Adrenal gland (tissue), 12 donors: ENCODE results near the gene STAU1. TPM values are rescaled to one million over a fixed set of nuclear protein-coding genes. Genes with fewer than 3 reads are reported as not detected.
"Not testable (repeated sequence)": the region's sequence is repeated elsewhere in the genome, so short reads cannot be mapped to it uniquely, and the experiment has no call there.

Experiments
- DNase-seq, 7 donors: peaks; one replicate each; pipeline ENCODE4 v3.0.0-alpha.2; 2019 to 2020
- H3K27ac ChIP-seq, 5 donors: fragments of 200-600 bp; sonication (generic) in 4 of 5; 1 replicate in 3 of 5; 2 replicates in 2 of 5; pipeline versions ENCODE4 v1.5.1 to v1.8.0; 2016 to 2020; ENCODE audit warnings: mild to moderate bottlenecking in 1 of 5
- H3K27me3 ChIP-seq: fragments of 200-600 bp; 2 replicates; pipeline ENCODE4 v1.8.0; 2021
- H3K36me3 ChIP-seq, 2 donors: fragments of 200-600 bp; replicated peaks in 1 of 2; 1 replicate in 1 of 2; 2 replicates in 1 of 2; pipeline versions ENCODE4 v1.5.1 to v1.8.0; 2018 to 2022
- H3K4me1 ChIP-seq, 2 donors: fragments of 200-600 bp; replicated peaks in 1 of 2; 1 replicate in 1 of 2; 2 replicates in 1 of 2; pipeline versions ENCODE4 v1.5.1 to v1.8.0; 2018 to 2021
- H3K4me3 ChIP-seq, 4 donors: fragments of 200-600 bp; sonication (generic) in 3 of 4; one replicate each; pipeline ENCODE4 v1.5.1; 2016 to 2018
- H3K9me3 ChIP-seq, 3 donors: fragments of 200-600 bp; sonication (generic) in 1 of 3; replicated peaks in 1 of 3; 1 replicate in 2 of 3; 2 replicates in 1 of 3; pipeline versions ENCODE4 v1.5.1 to v1.8.0; 2016 to 2021
- CTCF ChIP-seq, 6 experiments: fragments of 450-650 bp in 4 of 6; fragments of 200-600 bp in 2 of 6; sonication (generic) in 1 of 6; IDR thresholded peaks; 1 replicate in 5 of 6; 2 replicates in 1 of 6; pipeline versions ENCODE4 v1.5.1 to v1.8.0; 2016 to 2021; ENCODE audit warnings: antibody characterized with exemption in 6 of 6, mild to moderate bottlenecking in 2 of 6, moderate library complexity in 1 of 6
- POLR2A ChIP-seq, 2 donors: fragments of 450-650 bp; IDR thresholded peaks; one replicate each; pipeline ENCODE4 v1.6.1; 2017; ENCODE audit warnings: antibody characterized with exemption in 2 of 2, mild to moderate bottlenecking in 2 of 2, moderate library complexity in 1 of 2
- WGBS, 4 donors: extraction: QIAGEN DNeasy Blood & Tissue Kit in 2 of 4; methylation state at CpG; one replicate each; pipeline versions ENCODE4 v1.1.5 to v1.1.7; 2013 to 2017; 5-methylcytosine and 5-hydroxymethylcytosine counted together
- intact Hi-C, 2 donors: fragments of 100-400 bp; cut with DNase I; formaldehyde crosslinking; loops; one replicate each; pipeline versions ENCODE4 v1.14.1 to v1.15.0; 2022 to 2023
- polyA plus RNA-seq, 3 donors: library from polyadenylated mRNA; stranded (reverse); fragments of 200-250 nt in 2 of 3; fragments of 350-450 nt in 1 of 3; fragmentation: Illumina TruSeq in 1 of 3; extraction: RNeasy Lipid Tissue Mini Kit (QIAGEN cat#74804) in 1 of 3; gene quantifications; one replicate each; pipeline ENCODE4 v1.2.3, GENCODE V29; 2013 to 2014
- total RNA-seq, 9 donors: library from RNA; depleted of rRNA in 4 of 9; stranded (reverse); fragments of >200 nt in 4 of 9; fragments of 120-200 nt in 1 of 9; fragmentation: NEBNext Ultra II Directional in 1 of 9; extraction: Animal tissue kit (Norgen Biotek cat#: 25700) in 1 of 9; gene quantifications; one replicate each; pipeline versions ENCODE4 v1.1.0 to v1.2.4, GENCODE V29; 2013 to 2023
- donor health status: healthy with polysubstance abuse.
- donor health status: Bipolar disorder and iron deficiency.
- donor health status: DM: yes; HTN: yes; CAD: no.
- donor health status: DM: no; HTN: no; CAD: no.
- donor health status: DM: no; HTN: no; CAD: no.
- donor health status: DM: yes; HTN: yes; CAD: no.

STAU1 gene
- total and polyA plus RNA-seq, 12 donors: 23.2 to 123 (median 79.6) TPM

GRCh38 chr20:49140834-49141233 is 47.3 kb downstream of the STAU1 start:
- H3K4me3 ChIP-seq: no peak overlapping the region
- 55 to 68% (median 64%) methylated on average over 2 of the region's 2 CpGs for WGBS, 4 donors
- H3K27me3 ChIP-seq: no peaks in the 10 kb centered on the region
- no peak for TF ChIP-seq CTCF (IDR thresholded peaks at IDR 0.05)
- TF ChIP-seq POLR2A (IDR thresholded peaks at IDR 0.05): no peak
- peaks cover 0 to 8% of the 10 kb centered on the region in 2 donors for H3K36me3 ChIP-seq
- no peak for DNase-seq
- no peaks in the 10 kb centered on the region for H3K9me3 ChIP-seq
- H3K27ac ChIP-seq: no peak overlapping the region
- H3K4me1 ChIP-seq: peaks cover 0 to 15% of the 10 kb centered on the region in 2 donors
- intact Hi-C loops: no loop called here

- Histone ChIP-seq H3K4me3 (no peak overlapping the region), H3K27me3 (no peaks in the 10 kb centered on the region), H3K36me3 (peaks cover 0 to 10% of the 10 kb centered on the region in 2 donors), H3K27ac (no peak overlapping the region), H3K4me1 (peaks cover 0 to 15% of the 10 kb centered on the region in 2 donors), H3K9me3 (no peaks in the 10 kb centered on the region)
- WGBS, 4 donors: 56 to 66% (median 63%) methylated on average over 2 of the region's 2 CpGs
- DNase-seq: no peak
- no peak for TF ChIP-seq CTCF (IDR thresholded peaks at IDR 0.05)
- no peak for TF ChIP-seq POLR2A (IDR thresholded peaks at IDR 0.05)
- intact Hi-C loops: no loop called here
Measured at GRCh38 chr20:49140411-49140810, 47.7 kb downstream of the STAU1 start.

- H3K27ac ChIP-seq: no peak overlapping the region
- H3K4me3 ChIP-seq: no peak overlapping the region
- peaks cover 0 to 15% of the 10 kb centered on the region in 2 donors for H3K4me1 ChIP-seq
- H3K27me3 ChIP-seq: no peaks in the 10 kb centered on the region
- TF ChIP-seq POLR2A (IDR thresholded peaks at IDR 0.05) (no peak), CTCF (IDR thresholded peaks at IDR 0.05) (no peak)
- no peak for DNase-seq
- peaks cover 0 to 16% of the 10 kb centered on the region in 2 donors for H3K36me3 ChIP-seq
- no peaks in the 10 kb centered on the region for H3K9me3 ChIP-seq
- intact Hi-C loops: no loop called here
Measured at GRCh38 chr20:49138431-49138830, 49.7 kb downstream of the STAU1 start.

- DNase-seq: no peak
- peaks cover 0 to 22% of the 10 kb centered on the region in 2 donors for H3K36me3 ChIP-seq
- H3K9me3 ChIP-seq: no peaks in the 10 kb centered on the region
- intact Hi-C loops: no loop called here
- H3K27me3 ChIP-seq: no peaks in the 10 kb centered on the region
- TF ChIP-seq POLR2A (IDR thresholded peaks at IDR 0.05) (no peak), CTCF (IDR thresholded peaks at IDR 0.05) (no peak)
- peaks cover 0 to 15% of the 10 kb centered on the region in 2 donors for H3K4me1 ChIP-seq
- 89 to 92% (median 90%) methylated on average over 15 of the region's 15 CpGs for WGBS, 4 donors
- no peak overlapping the region for H3K27ac ChIP-seq
- H3K4me3 ChIP-seq: no peak overlapping the region
Measured at GRCh38 chr20:49136817-49137571, 51.1 kb downstream of the STAU1 start.

GRCh38 chr20:49134797-49135196 is 53.3 kb downstream of the STAU1 start:
- not testable (repeated sequence) for H3K27ac ChIP-seq

More at GRCh38 chr20:49134797-49135196, 53.3 kb downstream of the STAU1 start:
- not testable (repeated sequence) for H3K9me3 ChIP-seq, H3K4me1 ChIP-seq, DNase-seq, H3K27me3 ChIP-seq, H3K4me3 ChIP-seq
- WGBS, 4 donors: 83 to 89% (median 86%) methylated on average over 8 of the region's 8 CpGs
- H3K36me3 ChIP-seq: peaks cover 0 to 25% of the 10 kb centered on the region in 2 donors
- intact Hi-C loops: loop anchor here in 1 of 2 donors (5.0 kb wide), 1 partner anchor 83 kb away; the partner anchor contains the start of gene DDX27
